LNCAP (cell line): Measurements from ENCODE around the gene PDLIM3.

Experiments
- TF ChIP-seq, protein P1 (sequence below): fragments of 450-650 bp; IDR thresholded peaks from 2 replicates; pipeline ENCODE4 v1.5.1; 2017; ENCODE audit warnings: mild to moderate bottlenecking

The PDLIM3 gene

GRCh38 chr4:185488650-185489049 is 46.7 kb downstream of the PDLIM3 start:
- TF ChIP-seq, protein P1, sequence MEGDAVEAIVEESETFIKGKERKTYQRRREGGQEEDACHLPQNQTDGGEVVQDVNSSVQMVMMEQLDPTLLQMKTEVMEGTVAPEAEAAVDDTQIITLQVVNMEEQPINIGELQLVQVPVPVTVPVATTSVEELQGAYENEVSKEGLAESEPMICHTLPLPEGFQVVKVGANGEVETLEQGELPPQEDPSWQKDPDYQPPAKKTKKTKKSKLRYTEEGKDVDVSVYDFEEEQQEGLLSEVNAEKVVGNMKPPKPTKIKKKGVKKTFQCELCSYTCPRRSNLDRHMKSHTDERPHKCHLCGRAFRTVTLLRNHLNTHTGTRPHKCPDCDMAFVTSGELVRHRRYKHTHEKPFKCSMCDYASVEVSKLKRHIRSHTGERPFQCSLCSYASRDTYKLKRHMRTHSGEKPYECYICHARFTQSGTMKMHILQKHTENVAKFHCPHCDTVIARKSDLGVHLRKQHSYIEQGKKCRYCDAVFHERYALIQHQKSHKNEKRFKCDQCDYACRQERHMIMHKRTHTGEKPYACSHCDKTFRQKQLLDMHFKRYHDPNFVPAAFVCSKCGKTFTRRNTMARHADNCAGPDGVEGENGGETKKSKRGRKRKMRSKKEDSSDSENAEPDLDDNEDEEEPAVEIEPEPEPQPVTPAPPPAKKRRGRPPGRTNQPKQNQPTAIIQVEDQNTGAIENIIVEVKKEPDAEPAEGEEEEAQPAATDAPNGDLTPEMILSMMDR, result no peak

DNA sequence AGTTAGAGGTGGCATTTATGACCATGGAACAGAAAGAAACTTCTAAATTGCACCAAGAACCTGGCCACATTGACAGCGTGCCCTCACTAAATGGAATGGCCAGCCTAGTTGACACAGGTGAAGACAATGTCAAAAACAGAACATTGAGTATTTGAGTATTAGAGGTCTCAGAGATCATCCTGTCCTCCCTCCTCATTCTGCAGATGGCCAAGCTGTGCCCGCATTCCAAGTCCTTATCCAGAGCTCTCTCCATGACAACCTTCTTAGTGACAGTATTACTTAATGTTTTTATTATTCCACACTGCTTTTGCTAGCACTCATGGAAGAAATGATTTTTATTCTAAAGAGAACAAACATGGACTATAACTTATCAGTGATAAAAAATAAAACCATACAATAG is 53.9 kb downstream of the PDLIM3 start:
- TF ChIP-seq, protein P1, result no peak

- TF ChIP-seq, protein P1, result no peak
Observed at GRCh38 chr4:185480016-185480732, 55.1 kb downstream of the PDLIM3 start.

GRCh38 chr4:185479507-185479971 is 55.8 kb downstream of the PDLIM3 start:
- TF ChIP-seq, protein P1, result no peak

GRCh38 chr4:185473247-185473646 is 62.1 kb downstream of the PDLIM3 start:
- TF ChIP-seq, protein P1, result no peak

DNA sequence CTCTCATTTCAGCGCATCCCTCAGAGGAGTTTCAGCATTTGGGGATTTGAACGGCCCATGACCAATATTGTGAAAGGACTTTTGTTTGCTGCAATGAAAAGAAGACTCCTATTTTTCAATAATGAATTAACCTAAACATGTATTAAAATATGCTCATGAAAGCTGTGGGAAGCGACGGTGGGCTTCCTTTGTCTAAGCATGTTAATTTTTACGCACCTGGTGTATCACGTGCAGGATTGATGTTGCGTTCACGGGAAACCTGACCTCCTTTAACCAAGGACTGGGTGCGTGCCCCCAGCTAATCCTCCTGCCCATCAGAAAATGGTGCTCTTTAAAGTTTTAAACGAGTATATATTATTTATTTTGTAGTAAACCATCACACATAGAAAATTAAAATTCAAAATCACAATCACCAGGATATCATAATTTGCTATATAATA is 63.2 kb downstream of the PDLIM3 start:
- TF ChIP-seq, protein P1, result no peak

- TF ChIP-seq, protein P1, result peak; percentile 55
Observed at GRCh38 chr4:185471235-185472102, 63.8 kb downstream of the PDLIM3 start, which contains the start of gene CCDC110. Gene CCDC110 (minus strand): TSS chr4:185471733. CDS start chr4:185471683, 50 bp downstream.
